PC-9 (cell line): ENCODE data around the gene ZEB2. TPM values are rescaled to one million over a fixed set of nuclear protein-coding genes. Genes with fewer than 3 reads are reported as not detected.

ENCODE experiments used
- BruUV-seq: library from RNA; stranded (reverse); fragments of 400-500 nt; replicated peaks from 2 replicates; lab custom pipeline; 2021; lab: Mats Ljungman, UMichigan
- CTCF ChIA-PET: fragments of 300-600 bp; sonication (Branson Sonifier 250); formaldehyde crosslinking; loops from one replicate; lab custom pipeline; 2022; ENCODE audit warnings: antibody characterized with exemption; lab: Charles Lee
- POLR2A ChIA-PET: fragments of 300-600 bp; sonication (Branson Sonifier 250); formaldehyde crosslinking; loops from one replicate; lab custom pipeline; 2022; ENCODE audit warnings: antibody characterized with exemption; ENCODE audit not compliant: unreplicated experiment; lab: Charles Lee
- DNase-seq, 2 experiments: peaks; one replicate each; pipeline versions ENCODE4 v3.0.0 to v3.0.0-alpha.2; 2015 to 2022; ENCODE audit warnings: mixed read lengths in 1 of 2
- H2AFZ ChIP-seq: fragments of 200-600 bp; sonication (generic); 2 replicates; pipeline ENCODE4 v1.8.1; 2017; ENCODE audit warnings: antibody characterized with exemption
- H3F3A ChIP-seq: fragments of 200-600 bp; sonication (generic); 2 replicates; pipeline ENCODE4 v1.8.1; 2017; ENCODE audit warnings: antibody characterized with exemption, mild to moderate bottlenecking, low read depth; ENCODE audit not compliant: insufficient read depth
- H3K27ac ChIP-seq: fragments of 200-600 bp; sonication (generic); 2 replicates; pipeline ENCODE4 v1.6.1; 2016; ENCODE audit warnings: mixed run types
- H3K27me3 ChIP-seq: fragments of 200-600 bp; sonication (generic); 2 replicates; pipeline ENCODE4 v1.6.1; 2016; ENCODE audit warnings: low read depth, mixed run types; ENCODE audit not compliant: insufficient read depth
- H3K36me3 ChIP-seq: fragments of 200-600 bp; sonication (generic); 2 replicates; pipeline ENCODE4 v1.6.1; 2016; ENCODE audit warnings: low read depth, mixed run types
- H3K4me1 ChIP-seq: fragments of 200-600 bp; sonication (generic); replicated peaks from 2 replicates; pipeline ENCODE4 v1.6.1; 2016; ENCODE audit warnings: mixed run types; ENCODE audit not compliant: insufficient read depth
- H3K4me2 ChIP-seq: fragments of 200-600 bp; sonication (generic); 2 replicates; pipeline ENCODE4 v1.6.1; 2017; ENCODE audit warnings: mixed run types
- H3K4me3 ChIP-seq: fragments of 200-600 bp; sonication (generic); 2 replicates; pipeline ENCODE4 v1.6.1; 2016; ENCODE audit warnings: mixed run types
- H3K79me2 ChIP-seq: fragments of 200-600 bp; sonication (generic); 2 replicates; pipeline ENCODE4 v1.6.1; 2017; ENCODE audit warnings: low read depth, mixed run types
- H3K9me2 ChIP-seq: fragments of 200-600 bp; sonication (generic); 2 replicates; pipeline ENCODE4 v1.8.1; 2017; ENCODE audit warnings: mild to moderate bottlenecking; ENCODE audit not compliant: insufficient read depth
- H3K9me3 ChIP-seq: fragments of 200-600 bp; sonication (generic); 2 replicates; pipeline ENCODE4 v1.8.1; 2016; ENCODE audit warnings: low read depth; ENCODE audit not compliant: insufficient read depth
- H4K20me1 ChIP-seq: fragments of 200-600 bp; sonication (generic); 2 replicates; pipeline ENCODE4 v1.8.1; 2017; ENCODE audit not compliant: insufficient read depth
- EZH2 ChIP-seq: fragments of 200-600 bp; sonication (generic); IDR thresholded peaks from 2 replicates; pipeline ENCODE4 v1.8.0; 2017; ENCODE audit warnings: antibody characterized with exemption, low read depth
- intact Hi-C: fragments of 100-400 bp; cut with micrococcal nuclease; formaldehyde crosslinking; loops from one replicate; pipeline ENCODE4 v1.10.0; 2022; ENCODE audit not compliant: unreplicated experiment
- total RNA-seq: library from RNA; stranded (reverse); gene quantifications from 2 replicates; pipeline ENCODE4 v1.2.3, GENCODE V29; 2021
- TF ChIP-seq, protein P1 (sequence below): fragments of 200-600 bp; sonication (generic); conservative IDR thresholded peaks from 2 replicates; pipeline ENCODE4 v1.6.1; 2017; ENCODE audit warnings: mixed run types, antibody characterized with exemption, mild to moderate bottlenecking, moderate library complexity

The ZEB2 gene
- total RNA-seq, 1 experiment from 2014 or later: 0.09 TPM

GRCh38 chr2:144512891-144513351, 7.0 kb downstream of the ZEB2 start:
- POLR2A ChIA-PET: no interaction called here
- BruUV-seq: no TSS peak
- Histone ChIP-seq H3K4me1 (no peaks in the 10 kb centered on the region), H3K9me2 (no peaks in the 10 kb centered on the region), H3K9me3 (no peaks in the 10 kb centered on the region), H3K27ac (no peak overlapping the region), H3K4me3 (no peak overlapping the region), H2AFZ (no peak overlapping the region), H3K27me3 (no peaks in the 10 kb centered on the region), H4K20me1 (no peaks in the 10 kb centered on the region), H3F3A (no peaks in the 10 kb centered on the region), H3K79me2 (no peaks in the 10 kb centered on the region), H3K4me2 (no peak overlapping the region), H3K36me3 (no peaks in the 10 kb centered on the region)
- CTCF ChIA-PET: no interaction called here
- no peak for DNase-seq
- intact Hi-C loops: no loop called here
- TF ChIP-seq, protein P1, sequence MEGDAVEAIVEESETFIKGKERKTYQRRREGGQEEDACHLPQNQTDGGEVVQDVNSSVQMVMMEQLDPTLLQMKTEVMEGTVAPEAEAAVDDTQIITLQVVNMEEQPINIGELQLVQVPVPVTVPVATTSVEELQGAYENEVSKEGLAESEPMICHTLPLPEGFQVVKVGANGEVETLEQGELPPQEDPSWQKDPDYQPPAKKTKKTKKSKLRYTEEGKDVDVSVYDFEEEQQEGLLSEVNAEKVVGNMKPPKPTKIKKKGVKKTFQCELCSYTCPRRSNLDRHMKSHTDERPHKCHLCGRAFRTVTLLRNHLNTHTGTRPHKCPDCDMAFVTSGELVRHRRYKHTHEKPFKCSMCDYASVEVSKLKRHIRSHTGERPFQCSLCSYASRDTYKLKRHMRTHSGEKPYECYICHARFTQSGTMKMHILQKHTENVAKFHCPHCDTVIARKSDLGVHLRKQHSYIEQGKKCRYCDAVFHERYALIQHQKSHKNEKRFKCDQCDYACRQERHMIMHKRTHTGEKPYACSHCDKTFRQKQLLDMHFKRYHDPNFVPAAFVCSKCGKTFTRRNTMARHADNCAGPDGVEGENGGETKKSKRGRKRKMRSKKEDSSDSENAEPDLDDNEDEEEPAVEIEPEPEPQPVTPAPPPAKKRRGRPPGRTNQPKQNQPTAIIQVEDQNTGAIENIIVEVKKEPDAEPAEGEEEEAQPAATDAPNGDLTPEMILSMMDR: no peak
- TF ChIP-seq EZH2: no peak

GRCh38 chr2:144512470-144512869, 7.4 kb downstream of the ZEB2 start:
- intact Hi-C loops: no loop called here
- TF ChIP-seq EZH2: no peak
- TF ChIP-seq, protein P1: no peak
- no peaks in the 10 kb centered on the region for H3F3A ChIP-seq
- no peak overlapping the region for H3K4me2 ChIP-seq
- H3K9me2 ChIP-seq: no peaks in the 10 kb centered on the region
- H3K79me2 ChIP-seq: no peaks in the 10 kb centered on the region
- H3K27me3 ChIP-seq: no peaks in the 10 kb centered on the region
- no peaks in the 10 kb centered on the region for H4K20me1 ChIP-seq
- POLR2A ChIA-PET: no interaction called here
- BruUV-seq: no TSS peak
- H3K4me3 ChIP-seq: no peak overlapping the region
- DNase-seq: no peak
- no peak overlapping the region for H3K27ac ChIP-seq
- no peaks in the 10 kb centered on the region for H3K4me1 ChIP-seq
- CTCF ChIA-PET: no interaction called here
- no peaks in the 10 kb centered on the region for H3K9me3 ChIP-seq
- H3K36me3 ChIP-seq: no peaks in the 10 kb centered on the region
- no peak overlapping the region for H2AFZ ChIP-seq

- no peak overlapping the region for H3K4me3 ChIP-seq
- H3K27me3 ChIP-seq: no peaks in the 10 kb centered on the region
- TF ChIP-seq EZH2: no peak
- TF ChIP-seq, protein P1: no peak
- H3F3A ChIP-seq: no peaks in the 10 kb centered on the region
- H3K4me1 ChIP-seq: no peaks in the 10 kb centered on the region
- no peaks in the 10 kb centered on the region for H3K79me2 ChIP-seq
- no peak overlapping the region for H2AFZ ChIP-seq
- no TSS peak for BruUV-seq
- H3K27ac ChIP-seq: no peak overlapping the region
- no peaks in the 10 kb centered on the region for H3K9me3 ChIP-seq
- H3K9me2 ChIP-seq: no peaks in the 10 kb centered on the region
- no peak for DNase-seq
- H4K20me1 ChIP-seq: no peaks in the 10 kb centered on the region
- ChIA-PET CTCF (no interaction called here), POLR2A (no interaction called here)
- intact Hi-C loops: no loop called here
- no peaks in the 10 kb centered on the region for H3K36me3 ChIP-seq
- no peak overlapping the region for H3K4me2 ChIP-seq
Observed at GRCh38 chr2:144511937-144512336, 8.0 kb downstream of the ZEB2 start.
